GM21619 (cell line): ENCODE measurements around the gene RAB4B.
"Not testable (repeated sequence)": the region's sequence is repeated elsewhere in the genome, so short reads cannot be mapped to it uniquely, and the experiment has no call there.

Source experiments
- ATAC-seq: cut with Tn5 transposase; IDR thresholded peaks from one replicate; pipeline ENCODE4 v1.9.1; 2021; ENCODE audit not compliant: unreplicated experiment

RAB4B gene

GRCh38 chr19:40801426-40802299, 23.6 kb downstream of the RAB4B start:
- no peak for ATAC-seq

- no peak for ATAC-seq
These were observed 24.5 kb downstream of the RAB4B start for GRCh38 chr19:40802300-40803169.

DNA sequence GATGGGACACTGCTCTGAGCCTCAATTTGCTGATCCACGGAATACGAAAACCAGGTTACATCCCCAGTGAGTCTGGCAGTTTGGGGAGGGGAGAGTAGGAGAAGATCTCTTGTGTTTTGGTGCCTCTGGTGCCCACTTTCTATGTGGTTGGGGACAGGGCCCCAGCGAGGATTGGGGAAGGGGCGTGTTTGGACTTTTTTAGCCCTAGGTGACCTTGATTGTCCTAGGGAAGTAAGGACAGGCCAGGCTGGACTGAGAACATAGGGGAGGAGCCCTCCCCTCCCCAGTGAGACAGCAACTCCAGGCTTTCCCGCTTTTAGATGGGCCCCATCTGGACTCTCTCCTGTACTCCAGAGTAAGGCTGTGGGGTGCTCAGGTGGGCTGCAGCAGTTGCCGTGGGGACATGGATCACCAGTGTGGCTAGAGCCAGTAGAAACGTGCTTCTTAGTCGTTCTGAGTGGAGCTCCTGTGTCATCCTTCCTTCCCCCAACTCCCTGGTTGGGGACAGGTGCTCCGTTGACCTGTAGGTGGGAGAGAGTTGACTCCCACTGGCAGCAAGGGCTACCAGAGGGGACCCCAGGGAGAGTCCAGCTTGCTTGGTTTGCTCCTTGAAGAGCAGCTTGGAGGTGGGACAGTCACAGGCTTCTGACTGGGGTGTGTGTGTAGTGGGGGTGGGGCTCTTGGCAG, 25.3 kb downstream of the RAB4B start:
- no peak for ATAC-seq

DNA sequence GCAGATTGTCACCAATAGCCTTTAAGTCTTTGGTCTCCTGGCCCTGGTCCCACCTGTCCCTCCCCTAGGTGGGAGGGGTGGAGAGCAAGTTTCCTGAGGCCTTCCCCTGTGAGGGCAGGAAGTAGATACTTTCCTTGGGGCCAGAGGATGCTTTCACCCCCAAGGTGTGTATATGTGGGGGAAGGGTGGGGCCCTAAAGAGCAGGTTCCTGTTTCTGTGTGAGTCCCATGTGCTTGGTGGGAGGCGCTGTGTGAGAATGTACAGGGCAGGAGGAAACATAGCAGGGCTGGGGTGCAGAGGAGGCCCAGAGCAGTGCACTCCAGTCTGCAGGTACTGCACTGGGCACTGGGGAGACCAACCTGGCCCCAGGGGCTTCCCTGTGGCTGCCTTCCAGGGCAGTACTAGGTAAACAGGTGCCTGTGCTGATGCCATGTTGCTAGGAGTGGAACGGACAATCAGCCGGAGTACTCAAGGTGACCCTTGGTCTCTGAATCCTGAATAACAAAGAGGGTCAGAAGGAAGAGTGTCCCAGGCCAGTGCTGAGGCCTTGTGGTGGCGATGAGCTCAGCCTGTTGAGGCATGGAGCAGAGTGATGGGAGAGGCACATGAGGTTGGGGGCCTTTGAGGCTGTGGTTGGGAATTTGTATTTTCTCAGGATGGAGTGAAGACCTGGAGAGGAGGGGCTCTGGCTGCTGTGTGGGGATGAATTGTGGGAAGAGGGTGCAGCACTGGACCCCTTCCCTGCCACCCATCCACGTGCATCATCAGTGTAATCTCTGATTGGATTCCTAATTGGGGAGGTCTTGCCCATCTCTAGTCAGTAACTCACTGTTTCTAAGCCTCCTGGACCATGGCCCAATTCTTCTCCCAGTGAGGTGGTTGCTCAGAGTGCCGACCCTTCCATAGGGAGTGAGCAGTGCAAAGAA, 26.1 kb downstream of the RAB4B start:
- ATAC-seq, result no peak

GRCh38 chr19:40804783-40805242, 26.8 kb downstream of the RAB4B start:
- ATAC-seq, result no peak

DNA sequence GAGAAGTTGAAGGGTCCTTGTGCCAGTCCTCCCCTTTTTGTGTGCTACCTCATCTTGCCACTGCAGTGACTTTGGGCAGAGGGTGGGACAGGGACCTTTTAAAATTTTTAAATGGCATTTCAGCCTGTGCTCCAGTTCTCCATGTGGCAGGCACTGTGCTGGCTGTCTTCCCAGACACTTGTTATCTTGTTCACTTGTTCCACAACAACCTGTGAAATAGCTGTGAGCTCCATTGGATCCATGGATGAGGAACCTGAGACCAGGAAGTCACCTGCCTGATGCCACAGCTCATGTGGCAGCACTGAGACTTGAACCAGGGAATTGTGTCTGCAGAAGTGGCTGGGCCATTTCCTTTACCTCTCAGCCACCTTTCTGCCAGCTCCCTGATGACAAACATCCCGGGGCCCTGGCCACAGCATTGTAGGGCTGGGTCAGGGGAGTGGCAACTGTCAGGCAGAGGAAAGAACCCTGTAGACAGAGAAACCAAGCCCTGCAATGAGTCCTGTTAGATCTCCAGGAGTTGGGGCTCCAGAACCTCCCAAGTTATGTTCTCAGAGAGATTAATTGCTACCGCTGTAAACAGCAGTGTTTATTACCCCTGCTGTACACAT, 27.3 kb downstream of the RAB4B start:
- no peak for ATAC-seq

- ATAC-seq, result no peak
These were observed 28.5 kb downstream of the RAB4B start for GRCh38 chr19:40806423-40807146.

DNA sequence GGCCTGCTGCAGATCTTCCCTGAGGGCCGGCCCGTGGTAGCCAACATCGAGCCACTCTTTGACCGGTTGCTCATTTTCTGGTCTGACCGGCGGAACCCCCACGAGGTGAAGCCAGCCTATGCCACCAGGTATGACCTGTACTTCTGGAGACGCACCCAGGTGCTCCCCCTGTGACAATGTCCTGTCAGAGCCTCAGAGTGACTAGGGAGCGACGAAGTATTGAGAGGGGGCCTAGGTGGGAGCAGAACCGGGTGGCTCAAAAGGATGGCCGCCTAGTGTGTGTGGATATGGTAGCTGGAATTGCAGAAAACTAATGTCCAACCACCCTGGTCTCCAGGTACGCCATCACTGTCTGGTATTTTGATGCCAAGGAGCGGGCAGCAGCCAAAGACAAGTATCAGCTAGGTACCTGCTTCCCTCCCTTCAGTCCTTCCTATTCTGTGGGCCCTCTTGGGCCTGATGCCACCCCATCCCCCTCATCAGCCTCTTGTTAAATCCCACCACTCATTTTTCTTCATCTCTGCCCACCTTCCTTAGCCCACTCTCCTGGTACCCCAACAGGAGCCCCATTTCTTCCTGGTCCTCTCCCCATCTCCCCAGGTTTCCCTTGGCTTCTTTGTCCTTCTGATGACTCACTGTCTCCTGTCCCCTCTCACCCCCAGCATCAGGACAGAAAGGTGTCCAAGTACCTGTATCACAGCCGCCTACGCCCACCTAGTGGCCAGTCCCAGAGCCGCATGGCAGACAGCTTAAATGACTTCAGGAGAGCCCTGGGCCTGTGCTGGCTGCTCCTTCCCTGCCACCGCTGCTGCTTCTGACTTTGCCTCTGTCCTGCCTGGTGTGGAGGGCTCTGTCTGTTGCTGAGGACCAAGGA, 29.3 kb downstream of the RAB4B start:
- ATAC-seq, result no peak

GRCh38 chr19:40808021-40808325, 29.9 kb downstream of the RAB4B start:
- ATAC-seq, result no peak

DNA sequence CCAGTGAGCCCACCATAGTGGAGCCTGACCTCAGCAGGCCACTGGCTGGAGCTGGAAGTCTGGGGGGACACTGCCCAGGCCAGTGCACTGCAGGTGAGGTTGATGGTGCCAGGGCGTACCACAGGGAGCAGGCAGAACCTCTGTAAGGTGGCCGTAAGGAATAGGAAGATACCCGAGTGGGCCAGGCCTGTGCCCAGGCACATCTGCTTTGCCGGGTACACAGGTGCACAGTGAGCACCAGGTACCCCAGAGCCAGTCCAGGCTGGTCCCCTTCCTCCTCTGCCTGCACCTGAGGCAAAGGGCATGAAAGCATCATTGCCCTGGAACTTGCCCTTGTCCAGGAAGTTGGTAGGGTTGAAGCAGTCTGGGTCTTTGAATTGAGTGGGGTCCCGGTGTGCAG, 30.4 kb downstream of the RAB4B start:
- no peak for ATAC-seq

DNA sequence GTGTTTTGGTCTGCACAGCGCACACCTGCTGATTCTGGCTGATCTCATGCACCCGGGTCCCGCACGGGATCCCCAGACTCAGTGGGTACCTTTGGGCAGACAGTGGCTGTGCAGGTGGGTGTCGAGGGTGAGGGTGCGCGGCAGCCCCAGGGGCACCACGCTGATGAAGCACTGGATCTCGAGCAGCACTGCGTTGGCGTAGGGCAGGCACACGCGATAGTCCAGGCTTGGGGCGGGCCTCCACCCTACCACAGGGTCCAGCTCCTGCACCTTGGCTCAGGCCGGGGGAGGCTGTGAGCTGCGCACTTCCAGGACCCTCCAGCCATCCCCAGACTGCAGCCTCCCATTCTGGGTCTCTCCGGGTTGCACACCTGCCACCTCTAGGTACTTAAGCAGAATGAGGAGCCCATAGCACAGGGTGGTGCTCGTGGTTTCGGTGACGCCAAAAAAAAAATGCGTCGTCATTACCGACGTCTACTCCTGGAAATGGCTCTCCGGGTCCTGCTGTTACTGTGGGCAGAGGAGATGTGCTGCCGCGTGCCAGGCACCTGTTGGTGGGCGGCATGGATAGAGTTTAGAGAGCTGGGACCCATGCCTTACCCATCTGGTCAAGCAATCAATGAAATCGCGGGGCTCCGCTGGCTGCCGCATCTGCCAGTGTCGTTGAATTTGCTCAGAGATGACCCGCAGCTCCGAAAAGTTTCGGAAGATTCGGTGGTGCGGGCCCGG, 31.5 kb downstream of the RAB4B start:
- ATAC-seq, result no peak

- no peak for ATAC-seq
These were observed 32.1 kb downstream of the RAB4B start for GRCh38 chr19:40810160-40810559.

- ATAC-seq, result peak; percentile 55
These were observed 32.8 kb downstream of the RAB4B start for GRCh38 chr19:40810649-40811408.

- no peak for ATAC-seq
These were observed 33.7 kb downstream of the RAB4B start for GRCh38 chr19:40811478-40812341.

DNA sequence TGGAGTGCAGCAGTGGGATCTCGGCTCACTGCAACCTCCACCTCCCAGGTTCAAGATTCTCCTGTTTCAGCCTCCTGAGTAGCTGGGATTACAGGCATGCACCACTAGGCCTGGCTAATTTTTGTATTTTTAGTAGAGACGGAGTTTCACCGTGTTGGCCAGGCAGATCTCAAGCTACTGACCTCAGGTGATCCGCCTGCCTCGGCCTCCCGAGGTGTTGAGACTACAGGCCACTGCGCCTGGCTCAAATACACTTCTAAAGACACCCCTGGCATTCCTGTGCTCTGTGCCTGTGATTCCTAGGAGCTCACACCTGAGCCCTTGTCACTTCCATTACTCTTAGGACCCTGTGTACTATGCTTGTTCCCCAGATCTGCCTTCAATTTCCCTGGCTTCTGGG, 34.5 kb downstream of the RAB4B start:
- ATAC-seq, result not testable (repeated sequence)

GRCh38 chr19:40813182-40813581, 35.1 kb downstream of the RAB4B start:
- no peak for ATAC-seq
